ENCODE results near the gene DDX4.

The DDX4 gene

GRCh38 chr5:55816342-55816741, 78.5 kb downstream of the DDX4 start:
- no peak overlapping the region for H3K27ac ChIP-seq (replicated peaks)
- TF ChIP-seq, protein P1, sequence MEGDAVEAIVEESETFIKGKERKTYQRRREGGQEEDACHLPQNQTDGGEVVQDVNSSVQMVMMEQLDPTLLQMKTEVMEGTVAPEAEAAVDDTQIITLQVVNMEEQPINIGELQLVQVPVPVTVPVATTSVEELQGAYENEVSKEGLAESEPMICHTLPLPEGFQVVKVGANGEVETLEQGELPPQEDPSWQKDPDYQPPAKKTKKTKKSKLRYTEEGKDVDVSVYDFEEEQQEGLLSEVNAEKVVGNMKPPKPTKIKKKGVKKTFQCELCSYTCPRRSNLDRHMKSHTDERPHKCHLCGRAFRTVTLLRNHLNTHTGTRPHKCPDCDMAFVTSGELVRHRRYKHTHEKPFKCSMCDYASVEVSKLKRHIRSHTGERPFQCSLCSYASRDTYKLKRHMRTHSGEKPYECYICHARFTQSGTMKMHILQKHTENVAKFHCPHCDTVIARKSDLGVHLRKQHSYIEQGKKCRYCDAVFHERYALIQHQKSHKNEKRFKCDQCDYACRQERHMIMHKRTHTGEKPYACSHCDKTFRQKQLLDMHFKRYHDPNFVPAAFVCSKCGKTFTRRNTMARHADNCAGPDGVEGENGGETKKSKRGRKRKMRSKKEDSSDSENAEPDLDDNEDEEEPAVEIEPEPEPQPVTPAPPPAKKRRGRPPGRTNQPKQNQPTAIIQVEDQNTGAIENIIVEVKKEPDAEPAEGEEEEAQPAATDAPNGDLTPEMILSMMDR (IDR thresholded peaks at IDR 0.05; ENCODE audit: insufficient read depth, low read length): no peak
- TF ChIP-seq GABPA (IDR thresholded peaks at IDR 0.05; ENCODE audit: low read depth): no peak
- DNase-seq (ENCODE audit: low read depth in 1 of 2, low spot score in 1 of 2): no peak
- no peak overlapping the region for H3K4me3 ChIP-seq (replicated peaks; ENCODE audit: insufficient read depth, low read length)
- no peaks in the 10 kb centered on the region for H3K27me3 ChIP-seq (ENCODE audit: insufficient read depth, poor library complexity, severe bottlenecking)

- Histone ChIP-seq H3K27me3 (ENCODE audit: insufficient read depth, poor library complexity, severe bottlenecking) (no peaks in the 10 kb centered on the region), H3K4me3 (replicated peaks; ENCODE audit: insufficient read depth, low read length) (no peak overlapping the region), H3K27ac (replicated peaks) (no peak overlapping the region)
- DNase-seq (ENCODE audit: low read depth in 1 of 2, low spot score in 1 of 2): no peak
- no peak for TF ChIP-seq SPI1 (IDR thresholded peaks at IDR 0.05; ENCODE audit: borderline replicate concordance, low read depth)
- TF ChIP-seq, protein P1 (IDR thresholded peaks at IDR 0.05; ENCODE audit: insufficient read depth, low read length): no peak
- TF ChIP-seq POLR2AphosphoS5 (IDR thresholded peaks at IDR 0.05; ENCODE audit: low read depth): no peak
- TF ChIP-seq REST (IDR thresholded peaks at IDR 0.05; ENCODE audit: insufficient replicate concordance, low read depth): no peak
- no peak for TF ChIP-seq GABPA (IDR thresholded peaks at IDR 0.05; ENCODE audit: low read depth)
Observed at GRCh38 chr5:55817030-55817429, 79.2 kb downstream of the DDX4 start.

- TF ChIP-seq SPI1 (IDR thresholded peaks at IDR 0.05; ENCODE audit: borderline replicate concordance, low read depth): no peak
- TF ChIP-seq POLR2AphosphoS5 (IDR thresholded peaks at IDR 0.05; ENCODE audit: low read depth): no peak
- no peak for TF ChIP-seq GABPA (IDR thresholded peaks at IDR 0.05; ENCODE audit: low read depth)
- TF ChIP-seq REST (IDR thresholded peaks at IDR 0.05; ENCODE audit: insufficient replicate concordance, low read depth): no peak
- TF ChIP-seq, protein P1 (IDR thresholded peaks at IDR 0.05; ENCODE audit: insufficient read depth, low read length): no peak
- no peak overlapping the region for H3K4me3 ChIP-seq (replicated peaks; ENCODE audit: insufficient read depth, low read length)
- DNase-seq (ENCODE audit: low read depth in 1 of 2, low spot score in 1 of 2): no peak
- no peaks in the 10 kb centered on the region for H3K27me3 ChIP-seq (ENCODE audit: insufficient read depth, poor library complexity, severe bottlenecking)
- H3K27ac ChIP-seq (replicated peaks): no peak overlapping the region
Observed at GRCh38 chr5:55820488-55820887, 82.6 kb downstream of the DDX4 start.

GRCh38 chr5:55821731-55822512, 84.1 kb downstream of the DDX4 start:
- TF ChIP-seq GABPA (IDR thresholded peaks at IDR 0.05; ENCODE audit: low read depth) (no peak), POLR2AphosphoS5 (IDR thresholded peaks at IDR 0.05; ENCODE audit: low read depth) (no peak), SPI1 (IDR thresholded peaks at IDR 0.05; ENCODE audit: borderline replicate concordance, low read depth) (no peak), REST (IDR thresholded peaks at IDR 0.05; ENCODE audit: insufficient replicate concordance, low read depth) (no peak)
- TF ChIP-seq, protein P1 (IDR thresholded peaks at IDR 0.05; ENCODE audit: insufficient read depth, low read length): no peak
- H3K27me3 ChIP-seq (ENCODE audit: insufficient read depth, poor library complexity, severe bottlenecking): no peaks in the 10 kb centered on the region
- no peak for DNase-seq (ENCODE audit: low read depth in 1 of 2, low spot score in 1 of 2)
- no peak overlapping the region for H3K27ac ChIP-seq (replicated peaks)
- no peak overlapping the region for H3K4me3 ChIP-seq (replicated peaks; ENCODE audit: insufficient read depth, low read length)
